HFF-Myc (cell line): ENCODE results near the gene NLE1.

Experiments used
- DNase-seq: peaks from one replicate; pipeline ENCODE4 v3.0.0-alpha.2; 2011; ENCODE audit warnings: low read depth; ENCODE audit errors: extremely low read depth
- H3K4me3 ChIP-seq: replicated peaks from 2 replicates; pipeline ENCODE4 v1.5.1; 2011; ENCODE audit warnings: low read depth, mild to moderate bottlenecking, control low read depth, low read length
- CTCF ChIP-seq: IDR thresholded peaks from 2 replicates; pipeline ENCODE4 v1.5.1; 2012; ENCODE audit warnings: mild to moderate bottlenecking, low read depth, low read length, control low read depth; ENCODE audit errors: missing control alignments

The NLE1 gene

DNA sequence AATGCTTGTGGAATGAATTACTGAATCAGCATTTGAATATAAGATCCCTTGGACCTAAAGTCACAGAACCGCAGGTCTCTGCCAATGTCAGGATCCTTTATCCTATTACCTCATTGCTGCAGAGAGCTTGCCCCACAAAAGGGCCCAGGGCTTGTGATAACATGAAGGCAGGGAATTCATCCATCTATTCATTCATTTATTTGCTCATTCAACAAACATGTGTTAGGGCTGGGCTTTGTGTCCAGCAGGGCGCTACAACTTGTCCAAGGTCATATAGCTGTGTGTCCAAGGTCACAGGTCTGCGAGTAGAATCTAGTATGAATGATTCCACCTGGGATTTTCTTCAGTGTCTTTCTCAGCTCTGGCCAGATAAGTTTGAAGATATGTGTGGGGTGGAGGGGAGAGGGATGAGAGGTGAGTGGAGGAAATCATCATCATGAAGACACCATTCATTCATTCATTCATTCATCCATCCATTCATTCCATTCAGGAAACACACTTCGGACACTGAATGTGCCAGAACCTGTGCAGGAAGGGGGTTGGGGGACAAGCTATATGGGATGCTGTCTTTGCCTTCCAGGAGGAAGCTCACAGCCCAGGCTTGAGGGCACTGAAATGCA, 4.2 kb upstream of the NLE1 start:
- H3K4me3 ChIP-seq: no peak overlapping the region
- no peak for DNase-seq
- TF ChIP-seq CTCF: no peak

DNA sequence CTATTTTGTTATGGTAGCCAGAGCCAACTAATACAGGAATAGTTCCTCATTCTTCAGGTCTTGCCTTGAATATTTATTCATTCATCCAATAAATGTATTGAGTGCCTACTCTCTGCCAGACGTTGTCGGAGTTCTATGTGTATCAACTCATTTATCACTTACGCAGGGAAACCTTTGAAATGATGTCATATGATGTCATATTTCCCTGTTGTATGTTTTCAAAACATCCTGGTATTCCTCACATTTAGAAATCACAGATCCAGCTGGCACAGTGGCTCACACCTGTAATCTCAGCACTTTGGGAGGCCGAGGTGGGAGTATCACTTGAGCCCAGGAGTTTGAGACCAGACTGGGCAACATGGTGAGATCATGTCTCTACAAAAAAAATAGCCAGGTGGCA, 2.7 kb upstream of the NLE1 start:
- no peak for TF ChIP-seq CTCF
- no peak for DNase-seq
- H3K4me3 ChIP-seq: no peak overlapping the region

- TF ChIP-seq CTCF: no peak
- no peak for DNase-seq
- H3K4me3 ChIP-seq: peak overlapping the region; percentile 99
Observed at GRCh38 chr17:35142467-35142796, 329 bp upstream of the NLE1 start.

GRCh38 chr17:35138218-35138617, 3.9 kb downstream of the NLE1 start:
- no peak for TF ChIP-seq CTCF
- H3K4me3 ChIP-seq: no peak overlapping the region
- DNase-seq: no peak

DNA sequence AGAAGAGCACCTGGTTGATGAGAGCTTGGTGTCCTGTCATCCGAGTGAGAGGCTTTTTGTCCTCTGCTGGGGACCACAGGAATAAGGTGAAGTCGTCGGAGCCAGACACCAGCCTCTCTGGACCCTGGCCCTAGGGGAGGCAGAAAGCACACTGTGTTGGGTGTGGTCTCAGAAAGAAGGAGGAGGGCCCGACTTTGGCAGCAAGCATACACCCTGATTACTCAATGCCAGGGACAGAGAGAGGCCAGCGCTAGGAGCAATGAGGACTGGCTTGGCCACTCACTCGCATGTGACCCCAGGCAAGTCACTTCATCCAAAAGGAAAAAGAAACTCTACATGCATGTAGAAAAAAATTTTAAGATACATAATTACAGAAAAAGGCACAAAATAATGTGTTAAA, 6.8 kb downstream of the NLE1 start:
- TF ChIP-seq CTCF: no peak
- no peak overlapping the region for H3K4me3 ChIP-seq
- DNase-seq: no peak

GRCh38 chr17:35132816-35133550, 9.1 kb downstream of the NLE1 start:
- no peak overlapping the region for H3K4me3 ChIP-seq
- no peak for TF ChIP-seq CTCF
- DNase-seq: no peak
